SK-N-SH treated with all-trans-retinoic acid at 6 μM for 48 hours (cell line): Measurements from ENCODE around the gene THSD4.
A peak's percentile ranks its signal among the peaks of the same experiment; 100 is the strongest.

Experiments
- ATAC-seq: fragments of 200-7000 bp; cut with Tn5 transposase; 3 replicates; pipeline ENCODE4 v1.9.1; 2020; ENCODE audit warnings: mild to moderate bottlenecking, moderate library complexity
- ARNTL ChIP-seq: fragments of 450-650 bp; formaldehyde crosslinking; IDR thresholded peaks from 2 replicates; pipeline ENCODE4 v1.5.0; 2020; ENCODE audit warnings: low read depth, mild to moderate bottlenecking, moderate library complexity, borderline replicate concordance
- BACH2 ChIP-seq: fragments of 250-450 bp; sonication (Bioruptor Pico); IDR thresholded peaks from 2 replicates; pipeline ENCODE4 v1.9.0; 2021; ENCODE audit warnings: mild to moderate bottlenecking, borderline replicate concordance
- CREB5 ChIP-seq: fragments of 250-450 bp; sonication (Bioruptor Pico); IDR thresholded peaks from 2 replicates; pipeline ENCODE4 v1.5.1; 2020; ENCODE audit warnings: low read depth, mild to moderate bottlenecking, moderate library complexity
- CSDC2 ChIP-seq: fragments of 250-450 bp; sonication (Bioruptor Pico); IDR thresholded peaks from 2 replicates; pipeline ENCODE4 v1.5.0; 2020; ENCODE audit warnings: mild to moderate bottlenecking, moderate library complexity
- CSRNP3 ChIP-seq: fragments of 250-450 bp; sonication (Bioruptor Pico); IDR thresholded peaks from 2 replicates; pipeline ENCODE4 v1.5.1; 2021; ENCODE audit warnings: mild to moderate bottlenecking, moderate library complexity
- ESRRG ChIP-seq: fragments of 250-450 bp; sonication (Bioruptor Pico); IDR thresholded peaks from 2 replicates; pipeline ENCODE4 v1.6.1; 2021; ENCODE audit warnings: mild to moderate bottlenecking
- GLIS3 ChIP-seq: fragments of 250-450 bp; sonication (Bioruptor Pico); IDR thresholded peaks from 2 replicates; pipeline ENCODE4 v1.5.0; 2020; ENCODE audit warnings: mild to moderate bottlenecking, moderate library complexity
- ISL1 ChIP-seq: fragments of 250-450 bp; sonication (Bioruptor Pico); IDR thresholded peaks from 2 replicates; pipeline ENCODE4 v2.1.2; 2022; ENCODE audit warnings: mild to moderate bottlenecking, moderate library complexity
- OSR1 ChIP-seq: fragments of 250-450 bp; sonication (Bioruptor Pico); IDR thresholded peaks from 2 replicates; pipeline ENCODE4 v1.8.0; 2022; ENCODE audit warnings: moderate library complexity, mild to moderate bottlenecking, inconsistent platforms
- PATZ1 ChIP-seq: fragments of 250-450 bp; sonication (Bioruptor Pico); IDR thresholded peaks from 2 replicates; pipeline ENCODE4 v1.8.0; 2020; ENCODE audit warnings: mild to moderate bottlenecking, moderate library complexity, borderline replicate concordance
- PPARA ChIP-seq: fragments of 250-450 bp; sonication (Bioruptor Pico); IDR thresholded peaks from 2 replicates; pipeline ENCODE4 v1.5.0; 2020; ENCODE audit warnings: mild to moderate bottlenecking, borderline replicate concordance
- RARB ChIP-seq: fragments of 250-450 bp; sonication (Bioruptor Pico); IDR thresholded peaks from 2 replicates; pipeline ENCODE4 v1.8.0; 2021; ENCODE audit warnings: mild to moderate bottlenecking, moderate library complexity
- SNAI2 ChIP-seq: fragments of 250-450 bp; sonication (Bioruptor Pico); IDR thresholded peaks from 2 replicates; pipeline ENCODE4 v1.5.0; 2020; ENCODE audit warnings: mild to moderate bottlenecking, moderate library complexity
- TCF4 ChIP-seq: fragments of 250-450 bp; sonication (Bioruptor Pico); IDR thresholded peaks from 2 replicates; pipeline ENCODE4 v1.8.0; 2021; ENCODE audit warnings: mild to moderate bottlenecking, moderate library complexity, borderline replicate concordance
- TOX ChIP-seq: fragments of 250-450 bp; sonication (Bioruptor Pico); IDR thresholded peaks from 2 replicates; pipeline ENCODE4 v1.8.0; 2021; ENCODE audit warnings: mild to moderate bottlenecking, moderate library complexity, borderline replicate concordance
- TSHZ2 ChIP-seq: fragments of 250-450 bp; sonication (Bioruptor Pico); IDR thresholded peaks from 2 replicates; pipeline ENCODE4 v1.5.0; 2020; ENCODE audit warnings: mild to moderate bottlenecking, moderate library complexity
- ZC3H10 ChIP-seq: fragments of 250-450 bp; sonication (Bioruptor Pico); IDR thresholded peaks from 2 replicates; pipeline ENCODE4 v1.5.1; 2021; ENCODE audit warnings: mild to moderate bottlenecking, moderate library complexity
- ZFP3 ChIP-seq: fragments of 250-450 bp; sonication (Bioruptor Pico); IDR thresholded peaks from 2 replicates; pipeline ENCODE4 v1.5.0; 2020; ENCODE audit warnings: mild to moderate bottlenecking, moderate library complexity
- ZFP30 ChIP-seq: fragments of 450-650 bp; formaldehyde crosslinking; IDR thresholded peaks from 2 replicates; pipeline ENCODE4 v1.5.0; 2022; ENCODE audit warnings: mild to moderate bottlenecking, moderate library complexity
- ZNF565 ChIP-seq: fragments of 450-650 bp; formaldehyde crosslinking; conservative IDR thresholded peaks from 2 replicates; pipeline ENCODE4 v1.5.0; 2020; ENCODE audit warnings: low read depth, mild to moderate bottlenecking, moderate library complexity
- ZNF70 ChIP-seq: fragments of 450-650 bp; formaldehyde crosslinking; IDR thresholded peaks from 2 replicates; pipeline ENCODE4 v1.5.0; 2020; ENCODE audit warnings: mild to moderate bottlenecking, moderate library complexity
- ZNF8 ChIP-seq: fragments of 450-650 bp; formaldehyde crosslinking; IDR thresholded peaks from 2 replicates; pipeline ENCODE4 v1.5.0; 2020; ENCODE audit warnings: mild to moderate bottlenecking, moderate library complexity

The THSD4 gene

GRCh38 chr15:71094137-71094536 lies 21.1 kb upstream of the THSD4 start:
- no peak for ATAC-seq

DNA sequence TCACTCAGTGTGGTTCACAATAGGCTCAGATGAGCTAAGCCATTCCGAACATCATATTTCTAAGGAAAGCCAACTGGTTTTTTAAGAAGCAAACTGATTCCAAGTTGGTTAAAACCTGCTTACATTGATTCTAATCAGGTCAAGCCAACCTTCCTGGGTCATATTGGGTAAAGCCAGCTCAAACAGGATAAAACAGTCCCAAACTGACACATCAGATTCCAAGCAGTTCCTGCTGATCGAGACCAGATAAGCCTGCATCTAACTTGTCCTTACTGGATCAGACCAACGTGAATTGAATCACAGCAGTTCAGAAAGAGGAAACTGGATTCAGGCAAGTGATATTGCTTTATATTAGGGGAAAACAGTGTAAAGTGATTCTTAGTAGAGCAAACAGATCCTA lies 18.6 kb upstream of the THSD4 start:
- ATAC-seq: peak; percentile 86
- no peak for TF ChIP-seq SNAI2 (CRISPR knock-in tag)
- no peak for TF ChIP-seq RARB (CRISPR knock-in tag)
- no peak for TF ChIP-seq ZNF70 (CRISPR knock-in tag)
- no peak for TF ChIP-seq OSR1 (CRISPR knock-in tag)
- TF ChIP-seq ZFP3 (CRISPR knock-in tag): no peak
- TF ChIP-seq ISL1 (CRISPR knock-in tag): no peak
- TF ChIP-seq, all 23 proteins: peak for 0

More at GRCh38 chr15:71094137-71094536, 21.1 kb upstream of the THSD4 start:
- no peak for TF ChIP-seq ZC3H10 (CRISPR knock-in tag)

GRCh38 chr15:71097890-71098289 lies 17.4 kb upstream of the THSD4 start:
- ATAC-seq: no peak
- TF ChIP-seq TOX (CRISPR knock-in tag): no peak
- TF ChIP-seq ZNF70 (CRISPR knock-in tag): no peak
- TF ChIP-seq ZNF565: no peak

GRCh38 chr15:71098920-71099319 lies 16.4 kb upstream of the THSD4 start:
- no peak for TF ChIP-seq TOX (CRISPR knock-in tag)
- TF ChIP-seq PPARA: no peak
- TF ChIP-seq ZFP3 (CRISPR knock-in tag): no peak
- no peak for TF ChIP-seq ZC3H10 (CRISPR knock-in tag)
- TF ChIP-seq TCF4 (CRISPR knock-in tag): no peak
- TF ChIP-seq ARNTL (CRISPR knock-in tag): no peak
- ATAC-seq: no peak

GRCh38 chr15:71103102-71103676 lies 12.1 kb upstream of the THSD4 start:
- ATAC-seq: peak; percentile 93
- TF ChIP-seq OSR1 (CRISPR knock-in tag): no peak
- no peak for TF ChIP-seq BACH2 (CRISPR knock-in tag)
- no peak for TF ChIP-seq PPARA
- no peak for TF ChIP-seq ZC3H10 (CRISPR knock-in tag)
- no peak for TF ChIP-seq CSRNP3 (CRISPR knock-in tag)
- TF ChIP-seq ZNF565: no peak
- no peak for TF ChIP-seq ZNF8
- TF ChIP-seq CSDC2: no peak
- TF ChIP-seq ZFP30 (CRISPR knock-in tag): no peak
- TF ChIP-seq CREB5 (CRISPR knock-in tag): no peak
- TF ChIP-seq, all 23 proteins: peak for 0

DNA sequence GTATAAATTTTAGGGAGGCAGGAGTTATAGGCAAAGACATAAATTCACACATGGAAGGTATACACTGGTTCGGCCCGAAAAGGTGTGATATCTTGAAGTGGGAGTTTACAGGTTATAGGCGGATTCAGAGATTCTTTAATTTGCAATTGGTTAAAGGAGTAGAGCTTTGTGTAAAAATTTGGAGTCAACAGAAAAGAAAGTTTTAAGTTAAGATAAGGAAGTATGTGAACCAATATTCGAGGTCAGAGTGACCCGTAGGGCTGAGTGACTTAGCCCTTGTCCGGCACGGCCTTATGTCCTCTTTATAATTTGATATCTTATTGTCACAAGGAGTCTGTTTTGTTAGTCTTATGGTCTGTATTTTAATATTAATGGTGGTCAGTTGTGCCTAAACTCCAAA lies 10.6 kb upstream of the THSD4 start:
- no peak for ATAC-seq
- no peak for TF ChIP-seq CSRNP3 (CRISPR knock-in tag)
- TF ChIP-seq RARB (CRISPR knock-in tag): no peak
- no peak for TF ChIP-seq OSR1 (CRISPR knock-in tag)
- no peak for TF ChIP-seq ESRRG (CRISPR knock-in tag)
- no peak for TF ChIP-seq SNAI2 (CRISPR knock-in tag)
- TF ChIP-seq PATZ1: no peak
- TF ChIP-seq ZFP30 (CRISPR knock-in tag): no peak
- TF ChIP-seq ARNTL (CRISPR knock-in tag): no peak
- TF ChIP-seq GLIS3: no peak
- no peak for TF ChIP-seq TOX (CRISPR knock-in tag)
- no peak for TF ChIP-seq ISL1 (CRISPR knock-in tag)
- no peak for TF ChIP-seq TSHZ2
- TF ChIP-seq ZNF565: no peak
- TF ChIP-seq CREB5 (CRISPR knock-in tag): no peak
- TF ChIP-seq TCF4 (CRISPR knock-in tag): no peak
- TF ChIP-seq, all 23 proteins: peak for 0
